Measurements from ENCODE around the gene CCDC92B. TPM values are rescaled to one million over a fixed set of nuclear protein-coding genes. Genes with fewer than 3 reads are reported as not detected.
"Not testable (repeated sequence)": the region's sequence is repeated elsewhere in the genome, so short reads cannot be mapped to it uniquely, and the experiment has no call there.

The CCDC92B gene
- total RNA-seq, 1 donor from 2014 or later, result 0.21 TPM

DNA sequence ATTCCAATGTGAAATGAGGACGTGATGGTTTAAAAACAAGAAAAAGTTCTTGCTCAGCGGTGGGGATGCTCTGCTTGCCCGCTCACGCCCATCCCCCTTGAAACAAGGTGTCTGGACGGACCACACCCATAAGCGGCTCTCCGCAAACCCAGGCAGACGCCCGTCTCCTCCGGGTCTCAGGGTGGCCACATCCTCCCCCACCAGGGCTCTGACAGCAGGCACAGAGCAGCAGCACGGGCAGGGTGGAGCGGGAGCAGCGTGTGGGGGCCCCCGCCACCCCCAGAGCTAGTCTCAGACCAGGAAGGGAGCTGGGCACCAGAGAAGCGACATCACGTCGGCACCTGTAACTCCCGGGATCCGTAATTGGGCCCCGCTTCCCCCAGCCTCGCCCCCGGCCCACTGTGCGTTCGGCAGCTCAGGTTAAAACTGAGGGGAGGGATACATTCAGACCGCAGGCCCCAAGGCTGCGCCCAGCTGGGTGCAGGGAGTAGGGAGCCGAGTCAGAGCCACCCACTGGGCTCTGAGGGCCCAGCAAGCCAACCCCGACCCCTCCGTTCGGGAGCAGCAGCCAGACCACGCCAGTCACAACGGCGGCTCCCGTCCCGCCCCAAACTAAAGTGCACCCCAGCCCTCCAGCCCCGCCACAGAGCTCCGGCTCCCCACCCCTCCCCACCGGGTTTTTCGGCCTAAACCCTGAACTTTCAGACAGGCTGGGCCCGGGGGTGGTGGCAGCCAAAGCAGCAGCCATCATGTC lies 59.9 kb downstream of the CCDC92B start:
- DNase-seq, result peak; percentile 21

DNA sequence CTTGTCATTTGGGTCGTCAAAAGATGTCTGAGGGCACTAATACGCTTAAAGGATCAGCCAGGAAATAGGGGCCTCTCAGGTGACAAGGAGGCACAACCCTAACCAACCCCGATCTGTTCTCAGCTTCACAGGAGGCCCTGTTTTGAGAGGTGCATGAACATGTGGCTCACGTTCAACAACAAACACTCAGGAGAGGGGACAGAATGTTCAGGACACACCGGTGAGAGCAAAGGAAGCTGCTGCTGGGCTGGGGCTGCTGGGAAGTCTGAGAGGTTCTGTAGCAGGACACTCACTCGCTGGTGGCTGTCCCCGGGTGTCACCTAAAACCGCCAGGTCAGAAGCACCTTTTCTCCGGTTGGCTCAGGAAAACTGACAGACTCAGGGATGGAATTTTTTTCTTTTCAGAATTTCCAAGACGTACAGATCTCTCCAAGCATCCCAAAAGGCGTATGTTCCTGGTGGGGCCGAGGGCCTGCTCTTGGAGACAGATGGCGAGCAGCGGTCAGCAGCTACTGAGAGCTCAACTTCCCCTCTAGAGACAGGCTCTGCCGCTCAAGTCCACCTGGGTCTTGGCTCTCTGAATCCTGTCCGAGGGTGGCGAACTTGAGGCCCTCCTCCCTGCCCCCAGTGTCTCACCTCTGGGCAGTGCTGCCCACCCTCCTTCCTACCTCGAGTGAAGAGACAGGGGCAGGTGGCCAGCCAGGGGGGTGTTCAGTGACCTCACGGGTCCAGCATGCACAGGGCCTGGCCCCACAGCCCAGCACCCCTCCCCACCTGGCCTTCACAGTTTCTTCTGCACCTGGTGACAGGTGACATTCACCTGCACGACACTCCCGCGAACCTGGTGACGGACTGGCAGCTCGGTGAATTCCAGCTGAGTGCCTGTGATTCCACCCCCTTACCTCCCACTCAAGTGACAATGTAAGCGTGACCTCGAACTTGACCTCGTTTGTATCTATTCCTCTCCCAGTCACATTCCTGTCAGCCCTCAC lies 60.8 kb downstream of the CCDC92B start:
- peak; percentile 33 for DNase-seq

DNA sequence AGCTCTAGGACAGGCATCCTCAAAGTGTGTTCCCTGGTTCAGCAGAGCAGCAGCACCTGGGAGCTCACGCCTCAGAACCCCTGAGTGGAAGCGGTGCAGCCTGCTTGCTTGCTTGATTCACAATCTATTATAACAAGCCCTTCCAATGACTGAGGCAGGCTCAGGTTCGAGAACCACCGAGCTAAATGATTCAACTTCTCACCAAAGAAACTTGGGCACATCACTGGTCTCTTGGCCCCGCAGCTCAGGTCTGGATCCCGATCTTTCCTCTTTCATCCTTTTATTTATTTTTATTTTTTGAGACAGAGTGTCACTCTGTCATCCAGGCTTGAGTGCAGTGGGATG lies 62.4 kb downstream of the CCDC92B start:
- DNase-seq, result no peak

DNA sequence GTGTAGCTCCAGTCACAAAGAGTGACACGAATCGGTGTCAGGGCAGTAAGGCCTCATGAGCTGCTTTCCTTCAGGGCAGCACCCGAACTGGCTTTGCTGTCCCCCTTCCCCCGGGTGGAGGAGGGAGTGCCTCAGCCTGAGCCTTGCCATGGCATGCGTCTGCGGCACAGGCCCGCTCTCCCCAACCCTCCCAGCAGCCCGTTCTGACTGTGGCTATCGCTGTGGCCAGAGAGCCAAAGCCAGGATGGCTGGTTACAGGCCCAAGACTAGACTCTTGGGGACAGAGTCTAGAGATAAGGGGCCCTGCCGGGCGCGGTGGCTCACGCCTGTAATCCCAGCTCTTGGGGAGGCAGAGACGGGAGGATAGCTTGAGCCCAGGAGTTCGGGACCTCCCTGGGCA lies 63.8 kb downstream of the CCDC92B start:
- no peak for DNase-seq

DNA sequence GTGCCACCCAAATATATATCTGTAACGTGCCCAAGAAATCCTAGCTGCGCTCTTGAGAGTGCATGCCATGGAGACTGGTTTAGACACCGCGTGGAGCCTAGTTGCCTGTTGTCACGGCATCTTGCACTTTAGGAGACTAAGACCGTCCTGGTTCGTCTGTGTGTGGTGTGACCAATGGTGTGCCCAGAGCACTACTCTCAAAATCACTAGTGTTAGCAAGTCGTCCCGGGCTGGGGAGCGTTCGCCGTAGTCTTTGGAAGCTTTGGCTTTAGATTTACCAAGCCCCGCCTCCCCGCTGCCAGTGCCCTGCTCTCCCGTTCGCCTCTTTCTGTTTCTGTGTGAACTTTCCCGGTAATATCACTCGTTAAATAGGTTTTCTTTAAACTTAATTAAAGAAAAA lies 64.9 kb downstream of the CCDC92B start:
- no peak for DNase-seq

DNA sequence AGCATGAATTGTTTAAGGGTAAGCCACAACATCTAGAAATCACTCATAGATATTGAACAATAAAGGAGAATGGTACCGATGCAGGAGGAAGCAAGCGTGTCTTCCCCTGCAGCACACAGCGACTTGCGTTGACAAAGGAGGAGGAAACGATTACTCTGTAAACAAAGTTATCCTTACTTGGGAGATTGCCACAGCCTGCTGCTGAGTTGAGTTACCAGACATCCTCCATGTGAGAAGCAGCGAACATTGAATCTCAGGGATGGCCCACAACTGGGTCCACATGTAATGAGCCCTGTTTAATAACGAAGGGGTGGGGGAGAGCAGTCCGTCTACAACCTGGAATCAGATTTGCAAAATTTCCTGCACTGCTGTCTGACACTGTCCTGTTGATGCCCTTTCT lies 65.5 kb downstream of the CCDC92B start:
- DNase-seq, result peak; percentile 30

DNA sequence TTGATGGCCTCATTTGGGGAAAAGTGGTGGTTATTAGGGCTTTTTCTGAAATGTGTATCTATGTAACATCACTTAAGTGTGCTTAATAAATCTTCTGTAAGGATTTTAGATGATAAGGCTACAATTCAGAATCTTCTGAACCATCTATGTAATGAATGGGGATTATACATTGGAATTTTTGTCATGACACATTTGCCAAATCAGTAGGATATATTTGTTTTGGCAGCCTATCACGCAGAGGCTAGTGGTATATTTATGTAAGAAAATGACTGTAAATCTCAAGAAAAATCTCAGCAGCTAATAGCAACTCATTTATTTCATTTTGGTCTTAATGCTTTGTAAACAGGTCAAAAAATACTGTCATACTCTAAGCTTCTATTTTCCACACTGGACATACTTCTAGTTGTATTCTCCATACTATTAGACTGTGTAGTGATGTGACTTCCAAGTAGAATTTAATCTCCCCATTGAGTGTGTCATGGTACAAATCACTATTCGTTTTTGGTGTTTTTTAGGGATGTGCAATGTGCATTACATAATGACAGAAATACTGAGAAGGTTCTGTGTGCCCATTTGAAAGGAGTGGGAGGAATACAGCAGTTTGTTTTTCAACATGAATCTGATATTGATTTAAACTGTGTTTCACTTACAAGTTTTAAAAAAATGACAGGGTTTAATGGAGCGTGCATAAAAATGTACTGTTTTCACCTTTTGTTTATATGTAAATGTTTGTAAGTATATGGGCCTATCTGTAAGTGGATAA lies 67.1 kb downstream of the CCDC92B start:
- DNase-seq, result no peak

DNA sequence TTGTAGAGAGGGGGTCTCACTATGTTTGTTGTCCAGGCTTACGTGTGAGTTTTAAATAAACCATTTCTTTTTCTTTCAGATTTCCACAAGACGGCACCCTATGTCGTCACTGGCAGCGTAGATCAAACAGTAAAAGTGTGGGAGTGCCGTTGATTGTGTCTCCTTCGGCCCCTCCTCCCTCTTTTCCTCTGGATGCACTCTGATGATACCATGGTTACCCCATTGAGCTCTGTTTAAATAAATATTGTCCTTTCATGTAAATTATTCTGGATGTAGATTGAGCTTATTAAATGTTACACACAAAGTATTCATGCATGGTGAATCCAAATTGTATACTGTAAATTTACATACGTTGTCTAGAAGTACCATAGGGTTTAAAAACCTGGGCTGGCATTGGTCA lies 67.8 kb downstream of the CCDC92B start:
- no peak for DNase-seq

DNA sequence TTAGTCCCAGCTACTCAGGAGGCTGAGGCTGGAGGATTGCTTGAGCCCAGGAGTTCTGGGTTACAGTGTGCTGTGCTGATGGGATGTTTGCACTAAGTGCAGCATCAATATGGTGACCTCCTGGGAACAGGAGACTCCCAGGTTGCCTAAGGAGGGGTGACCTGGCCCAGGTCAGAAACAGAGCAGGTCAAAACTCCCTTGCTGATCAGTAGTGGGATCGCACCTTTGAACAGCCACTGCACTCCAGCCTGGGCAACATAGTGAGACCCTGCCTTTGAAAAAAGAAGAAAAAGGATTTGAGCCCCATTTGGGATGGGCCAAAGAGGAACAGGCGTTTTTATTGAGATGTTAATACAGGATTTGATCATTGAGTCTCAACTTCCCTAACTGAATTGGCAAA lies 68.5 kb downstream of the CCDC92B start:
- DNase-seq, result no peak

DNA sequence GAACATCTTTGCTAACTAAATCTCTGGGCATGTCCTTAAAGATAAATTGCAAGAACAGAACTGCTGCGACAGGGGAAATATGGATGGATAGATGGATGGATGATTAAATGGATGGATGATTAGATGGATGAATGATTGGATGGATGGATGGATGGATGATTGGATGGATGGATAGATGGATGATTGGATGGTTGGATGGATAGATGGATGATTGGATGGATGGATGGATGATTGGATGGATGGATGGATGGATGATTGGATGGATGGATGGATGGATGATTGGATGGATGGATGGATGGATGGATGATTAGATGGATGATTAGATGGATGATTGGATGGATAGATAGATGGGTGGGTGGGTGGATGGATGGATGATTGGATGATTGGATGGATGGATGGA lies 70.2 kb downstream of the CCDC92B start:
- DNase-seq, result not testable (repeated sequence)

Small RNA genes within 50 kb of the gene (small RNA-seq; reads per million reads assigned to genes)
- not detected for gene MIR1253 (ENCODE audit: low replicate concordance)
- not detected for gene MIR6776 (ENCODE audit: low replicate concordance)
- gene RN7SL608P (ENCODE audit: low replicate concordance), result not detected
- gene hsa-mir-1253 (ENCODE audit: low replicate concordance), result not detected

Other genes starting within 250 kb of the CCDC92B start
- 38.6 TPM for gene METTL16, start 237.8 kb downstream of the CCDC92B start, total RNA-seq
- gene PAFAH1B1, start 156.0 kb downstream of the CCDC92B start, total RNA-seq, result 184 TPM
- 53.1 TPM for gene CLUH, start 37.9 kb downstream of the CCDC92B start, total RNA-seq
- 5.7 TPM for gene RAP1GAP2, start 46.8 kb upstream of the CCDC92B start, total RNA-seq

Data from tongue (tissue), 3 donors.